Fibroblast of lung (primary cell): Measurements from ENCODE around the gene ASIC3. TPM values are rescaled to one million over a fixed set of nuclear protein-coding genes. Genes with fewer than 3 reads are reported as not detected.

Experiments
- DNase-seq, 2 donors: peaks; one replicate each; pipeline versions ENCODE4 v3.0.0 to v3.0.0-alpha.2; 2010; ENCODE audit warnings: low read depth in 2 of 2
- H2AFZ ChIP-seq: 2 replicates; pipeline ENCODE4 v1.5.1; 2012; ENCODE audit warnings: low read length, control low read depth, inconsistent platforms
- H3K27ac ChIP-seq: 2 replicates; pipeline ENCODE4 v1.5.1; 2011; ENCODE audit warnings: low read length, control low read depth; ENCODE audit not compliant: insufficient read depth
- H3K27me3 ChIP-seq: 2 replicates; pipeline ENCODE4 v1.5.1; 2011; ENCODE audit warnings: mild to moderate bottlenecking, low read length; ENCODE audit not compliant: control insufficient read depth, insufficient read depth
- H3K36me3 ChIP-seq: 2 replicates; pipeline ENCODE4 v1.5.1; 2011; ENCODE audit warnings: low read length; ENCODE audit not compliant: control insufficient read depth, insufficient read depth
- H3K4me1 ChIP-seq: 2 replicates; pipeline ENCODE4 v1.5.1; 2011; ENCODE audit warnings: low read length; ENCODE audit not compliant: control insufficient read depth, insufficient read depth; ENCODE audit errors: extremely low read depth
- H3K4me2 ChIP-seq: 2 replicates; pipeline ENCODE4 v1.5.1; 2011; ENCODE audit warnings: low read length, control low read depth; ENCODE audit not compliant: insufficient read depth; ENCODE audit errors: extremely low read depth
- H3K4me3 ChIP-seq, 4 experiments: fragments of 200-600 bp in 1 of 4; sonication (generic) in 1 of 4; replicated peaks in 1 of 4; 2 replicates each; pipeline ENCODE4 v1.5.1; 2011 to 2016; ENCODE audit warnings: low read length in 4 of 4, low read depth in 3 of 4, mild to moderate bottlenecking in 3 of 4, control low read depth in 2 of 4, inconsistent platforms in 1 of 4, mixed read lengths in 1 of 4; ENCODE audit not compliant: insufficient read depth in 1 of 4; ENCODE audit errors: control extremely low read depth in 1 of 4
- H3K79me2 ChIP-seq: 2 replicates; pipeline ENCODE4 v1.5.1; 2012; ENCODE audit warnings: mild to moderate bottlenecking, low read length, inconsistent platforms; ENCODE audit not compliant: control insufficient read depth, insufficient read depth
- H3K9ac ChIP-seq: 2 replicates; pipeline ENCODE4 v1.5.1; 2011; ENCODE audit warnings: mild to moderate bottlenecking, low read length, control low read depth; ENCODE audit not compliant: insufficient read depth
- H3K9me3 ChIP-seq: 2 replicates; pipeline ENCODE4 v1.5.1; 2012; ENCODE audit warnings: low read depth, low read length; ENCODE audit not compliant: control insufficient read depth, insufficient read depth
- H4K20me1 ChIP-seq: 2 replicates; pipeline ENCODE4 v1.5.1; 2011; ENCODE audit warnings: low read length; ENCODE audit not compliant: control insufficient read depth, insufficient read depth; ENCODE audit errors: extremely low read depth
- CTCF ChIP-seq, 2 donors: IDR thresholded peaks in 1 of 2; conservative IDR thresholded peaks in 1 of 2; 1 replicate in 1 of 2; 2 replicates in 1 of 2; pipeline ENCODE4 v1.5.1; 2011 to 2012; ENCODE audit warnings: low read length in 2 of 2, control low read depth in 1 of 2, inconsistent platforms in 1 of 2, low read depth in 1 of 2, mild to moderate bottlenecking in 1 of 2
- EZH2 ChIP-seq: IDR thresholded peaks from 2 replicates; pipeline ENCODE4 v1.5.1; 2012; ENCODE audit warnings: low read length, control low read depth, mild to moderate bottlenecking; ENCODE audit errors: missing control alignments
- polyA plus RNA-seq, 2 donors: library from polyadenylated mRNA; depleted of rRNA in 1 of 2; stranded (reverse) in 1 of 2; unstranded in 1 of 2; fragments of >200 nt; gene quantifications; 2 replicates each; pipeline ENCODE4 v1.2.1, GENCODE V29; 2011 to 2012; ENCODE audit warnings: missing spikeins in 1 of 2
- total RNA-seq: library from RNA; depleted of rRNA; stranded (reverse); fragments of >200 nt; gene quantifications from 2 replicates; pipeline ENCODE4 v1.2.1, GENCODE V29; 2014

Gene ASIC3
- total and polyA plus RNA-seq, 2 donors (not counting 1 experiment from before 2014, with no cell fraction given), result 0.07 to 0.17 TPM

- H3K9ac ChIP-seq, result no peak overlapping the region
- no peak for TF ChIP-seq CTCF (conservative IDR thresholded peaks at IDR 0.05 in 1 of 2, IDR thresholded peaks at IDR 0.05 in 1 of 2; ENCODE audit: low read depth in 1 of 2, low read length in 2 of 2)
- TF ChIP-seq EZH2, result no peak
- no peaks in the 10 kb centered on the region for H3K36me3 ChIP-seq
These were observed 42.8 kb upstream of the ASIC3 start for GRCh38 chr7:151005566-151005965.

GRCh38 chr7:151006590-151007300, 41.6 kb upstream of the ASIC3 start:
- Histone ChIP-seq H3K79me2 (no peaks in the 10 kb centered on the region), H4K20me1 (no peaks in the 10 kb centered on the region)
- TF ChIP-seq EZH2 (no peak), CTCF (conservative IDR thresholded peaks at IDR 0.05 in 1 of 2, IDR thresholded peaks at IDR 0.05 in 1 of 2; ENCODE audit: low read depth in 1 of 2, low read length in 2 of 2) (no peak)

More at GRCh38 chr7:151005566-151005965, 42.8 kb upstream of the ASIC3 start:
- Histone ChIP-seq H3K4me3 (no peak overlapping the region), H3K9me3 (no peaks in the 10 kb centered on the region), H3K27ac (no peak overlapping the region), H3K4me1 (no peaks in the 10 kb centered on the region), H3K79me2 (no peaks in the 10 kb centered on the region), H4K20me1 (no peaks in the 10 kb centered on the region), H3K4me2 (no peak overlapping the region), H3K27me3 (no peaks in the 10 kb centered on the region), H2AFZ (no peak overlapping the region)
- DNase-seq, result no peak

GRCh38 chr7:151007469-151007898, 40.8 kb upstream of the ASIC3 start:
- H3K4me1 ChIP-seq, result no peaks in the 10 kb centered on the region

More at GRCh38 chr7:151006590-151007300, 41.6 kb upstream of the ASIC3 start:
- no peak overlapping the region for H3K27ac ChIP-seq
- no peak overlapping the region for H3K9ac ChIP-seq
- H3K4me2 ChIP-seq, result no peak overlapping the region
- no peak overlapping the region for H2AFZ ChIP-seq
- H3K36me3 ChIP-seq, result no peaks in the 10 kb centered on the region
- no peaks in the 10 kb centered on the region for H3K9me3 ChIP-seq
- H3K27me3 ChIP-seq, result no peaks in the 10 kb centered on the region
- H3K4me3 ChIP-seq, result no peak overlapping the region
- DNase-seq, result no peak
- no peaks in the 10 kb centered on the region for H3K4me1 ChIP-seq

More at GRCh38 chr7:151007469-151007898, 40.8 kb upstream of the ASIC3 start:
- DNase-seq, result no peak
- H3K27ac ChIP-seq, result no peak overlapping the region
- H3K27me3 ChIP-seq, result peaks cover 3% of the 10 kb centered on the region
- no peaks in the 10 kb centered on the region for H4K20me1 ChIP-seq
- H3K9me3 ChIP-seq, result no peaks in the 10 kb centered on the region
- TF ChIP-seq EZH2 (no peak), CTCF (conservative IDR thresholded peaks at IDR 0.05 in 1 of 2, IDR thresholded peaks at IDR 0.05 in 1 of 2; ENCODE audit: low read depth in 1 of 2, low read length in 2 of 2) (no peak)
- no peak overlapping the region for H2AFZ ChIP-seq
- H3K9ac ChIP-seq, result no peak overlapping the region
- no peak overlapping the region for H3K4me2 ChIP-seq
- H3K36me3 ChIP-seq, result no peaks in the 10 kb centered on the region
- no peaks in the 10 kb centered on the region for H3K79me2 ChIP-seq
- H3K4me3 ChIP-seq, result no peak overlapping the region
